Measurements from ENCODE around the gene C10orf105.

GRCh38 chr10:71724539-71724938 is 5.0 kb upstream of the C10orf105 start:
- no peak for TF ChIP-seq CTCF (conservative IDR thresholded peaks at IDR 0.05; ENCODE audit: low read length)
- no peak for TF ChIP-seq EZH2phosphoT487 (IDR thresholded peaks at IDR 0.05; ENCODE audit: borderline replicate concordance, low read depth, low read length)

All from OCI-LY7 (cell line).